Panc1 (cell line): ENCODE results near the gene KCNH5.

Experiments used
- CTCF ChIP-seq: fragments of 450-650 bp; IDR thresholded peaks from 2 replicates; pipeline ENCODE4 v1.5.1; 2017; ENCODE audit warnings: mild to moderate bottlenecking
- POLR2AphosphoS5 ChIP-seq: IDR thresholded peaks from 2 replicates; pipeline ENCODE4 v1.6.1; 2012; ENCODE audit warnings: mild to moderate bottlenecking, low read depth, low read length, moderate library complexity
- SIN3A ChIP-seq: IDR thresholded peaks from 2 replicates; pipeline ENCODE4 v1.6.1; 2012; ENCODE audit warnings: low read depth, mild to moderate bottlenecking, low read length, moderate library complexity, borderline replicate concordance; ENCODE audit not compliant: insufficient read depth
- TCF7L2 ChIP-seq: IDR thresholded peaks from 2 replicates; pipeline ENCODE4 v1.6.1; 2011; ENCODE audit warnings: mild to moderate bottlenecking, low read depth, low read length, inconsistent platforms
- TF ChIP-seq, protein P1 (sequence below), 2 experiments: IDR thresholded peaks; 2 replicates each; pipeline ENCODE4 v1.6.1; 2011 to 2012; ENCODE audit warnings: low read depth in 2 of 2, control low read depth in 1 of 2, low read length in 1 of 2, mild to moderate bottlenecking in 1 of 2, moderate library complexity in 1 of 2; ENCODE audit not compliant: insufficient read depth in 1 of 2

- no peak for TF ChIP-seq CTCF
- TF ChIP-seq TCF7L2: no peak
- no peak for TF ChIP-seq POLR2AphosphoS5
- TF ChIP-seq SIN3A: no peak
- TF ChIP-seq, protein P1, sequence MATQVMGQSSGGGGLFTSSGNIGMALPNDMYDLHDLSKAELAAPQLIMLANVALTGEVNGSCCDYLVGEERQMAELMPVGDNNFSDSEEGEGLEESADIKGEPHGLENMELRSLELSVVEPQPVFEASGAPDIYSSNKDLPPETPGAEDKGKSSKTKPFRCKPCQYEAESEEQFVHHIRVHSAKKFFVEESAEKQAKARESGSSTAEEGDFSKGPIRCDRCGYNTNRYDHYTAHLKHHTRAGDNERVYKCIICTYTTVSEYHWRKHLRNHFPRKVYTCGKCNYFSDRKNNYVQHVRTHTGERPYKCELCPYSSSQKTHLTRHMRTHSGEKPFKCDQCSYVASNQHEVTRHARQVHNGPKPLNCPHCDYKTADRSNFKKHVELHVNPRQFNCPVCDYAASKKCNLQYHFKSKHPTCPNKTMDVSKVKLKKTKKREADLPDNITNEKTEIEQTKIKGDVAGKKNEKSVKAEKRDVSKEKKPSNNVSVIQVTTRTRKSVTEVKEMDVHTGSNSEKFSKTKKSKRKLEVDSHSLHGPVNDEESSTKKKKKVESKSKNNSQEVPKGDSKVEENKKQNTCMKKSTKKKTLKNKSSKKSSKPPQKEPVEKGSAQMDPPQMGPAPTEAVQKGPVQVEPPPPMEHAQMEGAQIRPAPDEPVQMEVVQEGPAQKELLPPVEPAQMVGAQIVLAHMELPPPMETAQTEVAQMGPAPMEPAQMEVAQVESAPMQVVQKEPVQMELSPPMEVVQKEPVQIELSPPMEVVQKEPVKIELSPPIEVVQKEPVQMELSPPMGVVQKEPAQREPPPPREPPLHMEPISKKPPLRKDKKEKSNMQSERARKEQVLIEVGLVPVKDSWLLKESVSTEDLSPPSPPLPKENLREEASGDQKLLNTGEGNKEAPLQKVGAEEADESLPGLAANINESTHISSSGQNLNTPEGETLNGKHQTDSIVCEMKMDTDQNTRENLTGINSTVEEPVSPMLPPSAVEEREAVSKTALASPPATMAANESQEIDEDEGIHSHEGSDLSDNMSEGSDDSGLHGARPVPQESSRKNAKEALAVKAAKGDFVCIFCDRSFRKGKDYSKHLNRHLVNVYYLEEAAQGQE (IDR thresholded peaks at IDR 0.05; ENCODE audit: insufficient read depth in 1 of 2, low read depth in 2 of 2, low read length in 1 of 2): no peak
Observed at GRCh38 chr14:62777510-62777909, 267.7 kb downstream of the KCNH5 start.
